ENCODE data around the gene ABCA3.

DNA sequence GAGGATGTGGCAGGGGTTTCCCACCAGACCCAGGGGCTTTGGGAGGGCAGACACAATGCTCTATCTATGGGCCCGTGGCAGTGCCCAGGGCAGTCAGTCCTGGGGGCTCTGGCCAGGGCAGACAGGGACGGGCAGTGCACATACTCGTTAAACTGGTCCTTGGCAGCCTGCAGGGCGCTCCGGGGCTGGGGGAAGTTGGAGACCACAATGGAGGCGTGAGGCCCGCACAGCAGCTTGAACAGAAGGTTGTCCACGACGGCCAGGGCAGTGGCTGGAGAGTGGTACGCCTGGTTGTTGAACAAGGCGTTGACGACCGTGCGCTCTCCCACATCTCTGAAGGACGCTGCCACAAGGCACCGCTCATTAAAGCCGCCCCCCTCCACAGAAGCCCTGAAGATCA, 54.0 kb downstream of the ABCA3 start:
- TF ChIP-seq, protein P1, sequence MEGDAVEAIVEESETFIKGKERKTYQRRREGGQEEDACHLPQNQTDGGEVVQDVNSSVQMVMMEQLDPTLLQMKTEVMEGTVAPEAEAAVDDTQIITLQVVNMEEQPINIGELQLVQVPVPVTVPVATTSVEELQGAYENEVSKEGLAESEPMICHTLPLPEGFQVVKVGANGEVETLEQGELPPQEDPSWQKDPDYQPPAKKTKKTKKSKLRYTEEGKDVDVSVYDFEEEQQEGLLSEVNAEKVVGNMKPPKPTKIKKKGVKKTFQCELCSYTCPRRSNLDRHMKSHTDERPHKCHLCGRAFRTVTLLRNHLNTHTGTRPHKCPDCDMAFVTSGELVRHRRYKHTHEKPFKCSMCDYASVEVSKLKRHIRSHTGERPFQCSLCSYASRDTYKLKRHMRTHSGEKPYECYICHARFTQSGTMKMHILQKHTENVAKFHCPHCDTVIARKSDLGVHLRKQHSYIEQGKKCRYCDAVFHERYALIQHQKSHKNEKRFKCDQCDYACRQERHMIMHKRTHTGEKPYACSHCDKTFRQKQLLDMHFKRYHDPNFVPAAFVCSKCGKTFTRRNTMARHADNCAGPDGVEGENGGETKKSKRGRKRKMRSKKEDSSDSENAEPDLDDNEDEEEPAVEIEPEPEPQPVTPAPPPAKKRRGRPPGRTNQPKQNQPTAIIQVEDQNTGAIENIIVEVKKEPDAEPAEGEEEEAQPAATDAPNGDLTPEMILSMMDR (IDR thresholded peaks at IDR 0.05 in 4 of 5, conservative IDR thresholded peaks at IDR 0.05 in 1 of 5), result no peak
- TF ChIP-seq POLR2A (IDR thresholded peaks at IDR 0.05), result no peak

All from gastrocnemius medialis (tissue), 4 donors.